ENCODE measurements around the gene PPP1R37. TPM values are rescaled to one million over a fixed set of nuclear protein-coding genes. Genes with fewer than 3 reads are reported as not detected.

The PPP1R37 gene
- total and polyA plus RNA-seq, 2 of the 13 experiments (the other 11 are each of a cell fraction or from before 2014, with no cell fraction given) = 9.0 to 14.3 TPM

GRCh38 chr19:45045671-45046353 lies 47.2 kb upstream of the PPP1R37 start (continued):
- TF ChIP-seq ZNF572 (CRISPR knock-in tag; IDR thresholded peaks at IDR 0.05) (no peak), CEBPG (CRISPR knock-in tag; IDR thresholded peaks at IDR 0.05) (peak; percentile 42; the same call in 1 of the 2 replicates), AHR (CRISPR knock-in tag; IDR thresholded peaks at IDR 0.05) (peak; percentile 66; the same call in 1 of the 2 replicates), ZNF512B (CRISPR knock-in tag; IDR thresholded peaks at IDR 0.05; ENCODE audit: borderline replicate concordance) (no peak), NCOA5 (CRISPR knock-in tag; IDR thresholded peaks at IDR 0.05) (no peak), RARG (CRISPR knock-in tag; IDR thresholded peaks at IDR 0.05; ENCODE audit: low read depth) (no peak), ZC3H4 (CRISPR knock-in tag; IDR thresholded peaks at IDR 0.05; ENCODE audit: borderline replicate concordance) (no peak), HNRNPH1 (optimal IDR thresholded peaks at IDR 0.05; ENCODE audit: low read depth, low read length) (no peak), SMAD1 (CRISPR knock-in tag; IDR thresholded peaks at IDR 0.05; ENCODE audit: borderline replicate concordance, low read depth) (no peak), NR2F2 (IDR thresholded peaks at IDR 0.05; ENCODE audit: borderline replicate concordance, low read depth) (no peak), FOXP1 (IDR thresholded peaks at IDR 0.05) (0 out of 2 replicates have a peak, but pooled peaks have one; percentile 60), FOXP1 (CRISPR knock-in tag; IDR thresholded peaks at IDR 0.05) (peak; percentile 82), GATAD2A (CRISPR knock-in tag; IDR thresholded peaks at IDR 0.05) (peak; percentile 95), HES4 (CRISPR knock-in tag; IDR thresholded peaks at IDR 0.05; ENCODE audit: borderline replicate concordance) (no peak), SCMH1 (CRISPR knock-in tag; IDR thresholded peaks at IDR 0.05; ENCODE audit: borderline replicate concordance) (no peak), SRSF9 (IDR thresholded peaks at IDR 0.05; ENCODE audit: borderline replicate concordance, insufficient read depth, low read depth, low read length, poor library complexity, severe bottlenecking) (no peak), ZNF720 (CRISPR knock-in tag; IDR thresholded peaks at IDR 0.05) (no peak), ARNT2 (CRISPR knock-in tag; IDR thresholded peaks at IDR 0.05; ENCODE audit: low read depth) (no peak), NFKBIZ (CRISPR knock-in tag; IDR thresholded peaks at IDR 0.05) (peak; percentile 69), ZSCAN21 (CRISPR knock-in tag; IDR thresholded peaks at IDR 0.05; ENCODE audit: borderline replicate concordance) (peak; percentile 82), JUND (CRISPR knock-in tag; IDR thresholded peaks at IDR 0.05) (peak; percentile 56; the same call in 1 of the 2 replicates), FOXM1 (CRISPR knock-in tag; IDR thresholded peaks at IDR 0.05) (no peak), ZNF44 (CRISPR knock-in tag; IDR thresholded peaks at IDR 0.05) (no peak), ZNF503 (CRISPR knock-in tag; IDR thresholded peaks at IDR 0.05) (no peak), GATAD1 (CRISPR knock-in tag; IDR thresholded peaks at IDR 0.05) (peak; percentile 72), RBM22 (optimal IDR thresholded peaks at IDR 0.05; ENCODE audit: low read length) (peak; percentile 75), ZNF883 (CRISPR knock-in tag; IDR thresholded peaks at IDR 0.05; ENCODE audit: not compliant biosample characterization) (peak; percentile 22)

All from HepG2 (cell line).